ENCODE results near the gene CCR5.

DNA sequence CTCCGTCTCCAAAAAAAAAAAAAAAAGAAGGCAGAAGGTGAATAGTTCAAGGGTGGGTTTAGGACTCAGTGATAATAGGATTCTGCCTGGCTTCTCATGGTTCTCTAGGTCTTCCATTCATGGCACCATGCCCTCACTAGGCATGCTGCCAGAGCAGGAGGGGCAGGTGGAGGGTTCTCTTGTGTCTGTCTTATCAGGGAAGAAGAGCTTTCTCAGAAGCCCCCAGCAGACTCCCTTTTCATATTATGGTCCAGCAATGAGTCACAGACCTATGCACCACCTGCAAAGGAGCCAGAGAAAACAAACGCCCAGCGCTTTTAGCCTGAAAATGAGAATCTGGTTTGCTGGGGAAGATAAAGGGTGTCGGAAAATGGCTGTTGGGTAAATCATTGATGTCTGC is 13.8 kb upstream of the CCR5 start:
- TF ChIP-seq, protein P1, sequence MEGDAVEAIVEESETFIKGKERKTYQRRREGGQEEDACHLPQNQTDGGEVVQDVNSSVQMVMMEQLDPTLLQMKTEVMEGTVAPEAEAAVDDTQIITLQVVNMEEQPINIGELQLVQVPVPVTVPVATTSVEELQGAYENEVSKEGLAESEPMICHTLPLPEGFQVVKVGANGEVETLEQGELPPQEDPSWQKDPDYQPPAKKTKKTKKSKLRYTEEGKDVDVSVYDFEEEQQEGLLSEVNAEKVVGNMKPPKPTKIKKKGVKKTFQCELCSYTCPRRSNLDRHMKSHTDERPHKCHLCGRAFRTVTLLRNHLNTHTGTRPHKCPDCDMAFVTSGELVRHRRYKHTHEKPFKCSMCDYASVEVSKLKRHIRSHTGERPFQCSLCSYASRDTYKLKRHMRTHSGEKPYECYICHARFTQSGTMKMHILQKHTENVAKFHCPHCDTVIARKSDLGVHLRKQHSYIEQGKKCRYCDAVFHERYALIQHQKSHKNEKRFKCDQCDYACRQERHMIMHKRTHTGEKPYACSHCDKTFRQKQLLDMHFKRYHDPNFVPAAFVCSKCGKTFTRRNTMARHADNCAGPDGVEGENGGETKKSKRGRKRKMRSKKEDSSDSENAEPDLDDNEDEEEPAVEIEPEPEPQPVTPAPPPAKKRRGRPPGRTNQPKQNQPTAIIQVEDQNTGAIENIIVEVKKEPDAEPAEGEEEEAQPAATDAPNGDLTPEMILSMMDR (IDR thresholded peaks at IDR 0.05), result no peak
- no peak for TF ChIP-seq POLR2A (IDR thresholded peaks at IDR 0.05)

All from Peyer's patch (tissue), 4 donors.